ENCODE measurements around the gene CHIC2. TPM values are rescaled to one million over a fixed set of nuclear protein-coding genes. Genes with fewer than 3 reads are reported as not detected.

The CHIC2 gene
- polyA plus RNA-seq, 1 donor from 2014 or later, result 43.6 TPM

GRCh38 chr4:54098375-54098774 is 34.0 kb upstream of the CHIC2 start:
- H3K27ac Mint-ChIP-seq, result peak overlapping the region in 1 of 3 donors; percentile 69
- peaks cover 85% of the 10 kb centered on the region for H3K27me3 Mint-ChIP-seq
- H3K4me3 Mint-ChIP-seq, result peak overlapping the region in 2 of 4 donors; percentile 66 to 74
- H3K4me1 Mint-ChIP-seq, result peaks cover 20 to 38% (median 30%) of the 10 kb centered on the region in 3 donors
- H3K9me3 Mint-ChIP-seq, result peaks cover 0 to 10% (median 0%) of the 10 kb centered on the region in 3 donors
- no peaks in the 10 kb centered on the region for H3K36me3 Mint-ChIP-seq

- Mint-ChIP-seq H3K4me3 (peak overlapping the region in 1 of 4 donors; percentile 18), H3K36me3 (no peaks in the 10 kb centered on the region), H3K27ac (peak overlapping the region in 1 of 3 donors; percentile 43), H3K27me3 (peaks cover 83% of the 10 kb centered on the region), H3K9me3 (peaks cover 0 to 5% (median 0%) of the 10 kb centered on the region in 3 donors), H3K4me1 (peaks cover 18 to 36% (median 30%) of the 10 kb centered on the region in 3 donors)
Observed at GRCh38 chr4:54097152-54097551, 32.7 kb upstream of the CHIC2 start.

GRCh38 chr4:54096295-54096962 is 32.0 kb upstream of the CHIC2 start:
- H3K4me3 Mint-ChIP-seq, result peak overlapping the region in 2 of 4 donors; percentile 18 to 38
- peaks cover 80% of the 10 kb centered on the region for H3K27me3 Mint-ChIP-seq
- peaks cover 0 to 1% (median 0%) of the 10 kb centered on the region in 3 donors for H3K9me3 Mint-ChIP-seq
- peak overlapping the region in 1 of 3 donors; percentile 43 for H3K27ac Mint-ChIP-seq
- peaks cover 24 to 32% (median 31%) of the 10 kb centered on the region in 3 donors for H3K4me1 Mint-ChIP-seq
- H3K36me3 Mint-ChIP-seq, result no peaks in the 10 kb centered on the region

GRCh38 chr4:54095110-54095825 is 30.9 kb upstream of the CHIC2 start:
- Mint-ChIP-seq H3K27ac (no peak overlapping the region), H3K4me3 (no peak overlapping the region), H3K27me3 (peaks cover 83% of the 10 kb centered on the region), H3K4me1 (peaks cover 26 to 31% (median 26%) of the 10 kb centered on the region in 3 donors), H3K36me3 (no peaks in the 10 kb centered on the region), H3K9me3 (no peaks in the 10 kb centered on the region)

- Mint-ChIP-seq H3K4me1 (peaks cover 24 to 27% (median 26%) of the 10 kb centered on the region in 3 donors), H3K27ac (no peak overlapping the region), H3K4me3 (peak overlapping the region in 1 of 4 donors; percentile 10), H3K27me3 (peaks cover 77% of the 10 kb centered on the region), H3K9me3 (no peaks in the 10 kb centered on the region), H3K36me3 (no peaks in the 10 kb centered on the region)
Observed at GRCh38 chr4:54094451-54094850, 30.0 kb upstream of the CHIC2 start.

- Mint-ChIP-seq H3K4me1 (peaks cover 17 to 19% (median 19%) of the 10 kb centered on the region in 3 donors), H3K4me3 (peak overlapping the region; percentile 54 to 78 (median 68)), H3K27me3 (peaks cover 72% of the 10 kb centered on the region), H3K36me3 (no peaks in the 10 kb centered on the region), H3K9me3 (peaks cover 0 to 1% (median 0%) of the 10 kb centered on the region in 3 donors), H3K27ac (peak overlapping the region; percentile 46 to 83 (median 57))
Observed at GRCh38 chr4:54093324-54094240, 29.2 kb upstream of the CHIC2 start.

- peaks cover 0 to 1% (median 0%) of the 10 kb centered on the region in 3 donors for H3K9me3 Mint-ChIP-seq
- H3K27me3 Mint-ChIP-seq, result peaks cover 64% of the 10 kb centered on the region
- peaks cover 10 to 19% (median 19%) of the 10 kb centered on the region in 3 donors for H3K4me1 Mint-ChIP-seq
- peak overlapping the region; percentile 54 to 92 (median 90) for H3K4me3 Mint-ChIP-seq
- H3K27ac Mint-ChIP-seq, result peak overlapping the region; percentile 46 to 83 (median 57)
- H3K36me3 Mint-ChIP-seq, result no peaks in the 10 kb centered on the region
Observed at GRCh38 chr4:54092405-54093323, 28.3 kb upstream of the CHIC2 start.

GRCh38 chr4:54091637-54092404 is 27.4 kb upstream of the CHIC2 start:
- Mint-ChIP-seq H3K27me3 (peaks cover 59% of the 10 kb centered on the region), H3K4me3 (peak overlapping the region; percentile 54 to 92 (median 90)), H3K9me3 (peaks cover 0 to 1% (median 0%) of the 10 kb centered on the region in 3 donors), H3K36me3 (no peaks in the 10 kb centered on the region), H3K27ac (peak overlapping the region; percentile 11 to 88 (median 59)), H3K4me1 (peaks cover 10 to 19% (median 19%) of the 10 kb centered on the region in 3 donors)

- H3K4me1 Mint-ChIP-seq, result peaks cover 10 to 19% (median 17%) of the 10 kb centered on the region in 3 donors
- peaks cover 0 to 1% (median 0%) of the 10 kb centered on the region in 3 donors for H3K9me3 Mint-ChIP-seq
- peaks cover 51% of the 10 kb centered on the region for H3K27me3 Mint-ChIP-seq
- H3K4me3 Mint-ChIP-seq, result peak overlapping the region; percentile 39 to 92 (median 90)
- peak overlapping the region in 2 of 3 donors; percentile 41 to 59 for H3K27ac Mint-ChIP-seq
- no peaks in the 10 kb centered on the region for H3K36me3 Mint-ChIP-seq
Observed at GRCh38 chr4:54090804-54091623, 26.6 kb upstream of the CHIC2 start.

- peak overlapping the region in 2 of 4 donors; percentile 0 to 39 for H3K4me3 Mint-ChIP-seq
- H3K9me3 Mint-ChIP-seq, result peaks cover 0 to 1% (median 0%) of the 10 kb centered on the region in 3 donors
- H3K27me3 Mint-ChIP-seq, result peaks cover 48% of the 10 kb centered on the region
- no peaks in the 10 kb centered on the region for H3K36me3 Mint-ChIP-seq
- peaks cover 10 to 19% (median 16%) of the 10 kb centered on the region in 3 donors for H3K4me1 Mint-ChIP-seq
- peak overlapping the region in 1 of 3 donors; percentile 69 for H3K27ac Mint-ChIP-seq
Observed at GRCh38 chr4:54090404-54090803, 26.0 kb upstream of the CHIC2 start.

GRCh38 chr4:54089875-54090274 is 25.5 kb upstream of the CHIC2 start:
- H3K36me3 Mint-ChIP-seq, result no peaks in the 10 kb centered on the region

GRCh38 chr4:54085284-54085683 is 20.9 kb upstream of the CHIC2 start:
- Mint-ChIP-seq H3K4me3 (no peak overlapping the region), H3K27me3 (peaks cover 9% of the 10 kb centered on the region), H3K36me3 (no peaks in the 10 kb centered on the region), H3K9me3 (peaks cover 0 to 1% (median 0%) of the 10 kb centered on the region in 3 donors), H3K27ac (no peak overlapping the region), H3K4me1 (no peaks in the 10 kb centered on the region)

More at GRCh38 chr4:54089875-54090274, 25.5 kb upstream of the CHIC2 start:
- Mint-ChIP-seq H3K9me3 (peaks cover 0 to 1% (median 0%) of the 10 kb centered on the region in 3 donors), H3K27ac (no peak overlapping the region), H3K4me1 (peaks cover 10 to 19% (median 16%) of the 10 kb centered on the region in 3 donors), H3K4me3 (peak overlapping the region in 1 of 4 donors; percentile 42), H3K27me3 (peaks cover 43% of the 10 kb centered on the region)
